GM12873 (cell line): Measurements from ENCODE around the gene CCL3.
"Not testable (repeated sequence)": the region's sequence is repeated elsewhere in the genome, so short reads cannot be mapped to it uniquely, and the experiment has no call there.

ENCODE experiments used
- TF ChIP-seq, protein P1 (sequence below): IDR thresholded peaks from 2 replicates; pipeline ENCODE4 v1.5.1; 2012; ENCODE audit warnings: low read depth, mild to moderate bottlenecking, moderate library complexity, low read length, control low read depth; ENCODE audit not compliant: insufficient read depth; ENCODE audit errors: missing control alignments

Gene CCL3

DNA sequence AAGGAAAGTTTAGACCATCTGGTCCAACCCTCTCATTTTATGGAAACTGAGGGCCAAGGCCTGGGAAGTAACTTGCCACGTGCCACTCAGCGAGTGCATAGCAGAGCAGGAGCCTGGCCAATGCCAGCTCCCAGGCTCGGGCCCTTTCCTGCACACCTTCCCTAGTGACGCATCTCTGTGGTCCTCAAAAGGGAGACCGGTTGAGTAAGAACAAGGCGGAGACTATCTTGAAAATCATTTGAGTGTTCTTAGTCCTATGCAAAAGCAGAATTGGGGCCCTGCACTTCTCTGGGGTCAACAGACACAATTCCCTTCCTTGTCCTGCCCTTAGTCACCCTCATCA lies 16.5 kb upstream of the CCL3 start:
- TF ChIP-seq, protein P1, sequence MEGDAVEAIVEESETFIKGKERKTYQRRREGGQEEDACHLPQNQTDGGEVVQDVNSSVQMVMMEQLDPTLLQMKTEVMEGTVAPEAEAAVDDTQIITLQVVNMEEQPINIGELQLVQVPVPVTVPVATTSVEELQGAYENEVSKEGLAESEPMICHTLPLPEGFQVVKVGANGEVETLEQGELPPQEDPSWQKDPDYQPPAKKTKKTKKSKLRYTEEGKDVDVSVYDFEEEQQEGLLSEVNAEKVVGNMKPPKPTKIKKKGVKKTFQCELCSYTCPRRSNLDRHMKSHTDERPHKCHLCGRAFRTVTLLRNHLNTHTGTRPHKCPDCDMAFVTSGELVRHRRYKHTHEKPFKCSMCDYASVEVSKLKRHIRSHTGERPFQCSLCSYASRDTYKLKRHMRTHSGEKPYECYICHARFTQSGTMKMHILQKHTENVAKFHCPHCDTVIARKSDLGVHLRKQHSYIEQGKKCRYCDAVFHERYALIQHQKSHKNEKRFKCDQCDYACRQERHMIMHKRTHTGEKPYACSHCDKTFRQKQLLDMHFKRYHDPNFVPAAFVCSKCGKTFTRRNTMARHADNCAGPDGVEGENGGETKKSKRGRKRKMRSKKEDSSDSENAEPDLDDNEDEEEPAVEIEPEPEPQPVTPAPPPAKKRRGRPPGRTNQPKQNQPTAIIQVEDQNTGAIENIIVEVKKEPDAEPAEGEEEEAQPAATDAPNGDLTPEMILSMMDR: no peak

DNA sequence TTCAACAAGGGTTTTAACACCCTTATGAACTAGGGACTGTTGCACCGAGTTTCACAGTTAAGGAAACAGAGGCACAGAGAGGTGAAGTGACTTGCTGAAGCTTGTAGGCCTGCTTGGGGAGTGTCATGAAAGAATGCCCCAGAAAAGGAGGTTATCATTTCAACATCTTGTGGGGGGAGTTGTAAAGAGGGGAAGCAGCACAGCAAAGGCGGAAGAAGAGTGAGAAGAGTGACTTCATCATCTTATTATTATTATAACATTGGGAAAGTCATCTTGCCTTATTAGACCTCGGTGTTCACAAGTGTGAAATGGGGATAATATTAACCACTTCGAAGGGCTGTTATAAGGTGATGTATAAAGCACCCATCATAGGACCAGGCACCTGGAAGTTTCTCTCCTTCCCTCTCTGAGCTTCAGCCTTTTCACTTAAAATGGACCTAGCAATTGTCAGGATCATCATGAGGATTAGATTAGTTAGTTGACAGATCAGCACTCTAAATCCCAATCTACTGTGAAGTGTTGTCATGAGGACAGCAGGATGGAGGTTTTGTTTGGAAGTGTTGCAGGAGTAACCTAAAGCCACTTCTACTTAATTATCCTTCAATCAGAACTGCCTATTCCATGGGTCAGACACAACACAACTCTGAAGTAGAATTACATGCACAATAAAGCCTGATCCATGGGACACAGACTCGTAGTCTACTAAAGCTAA lies 16.0 kb upstream of the CCL3 start:
- TF ChIP-seq, protein P1: no peak

DNA sequence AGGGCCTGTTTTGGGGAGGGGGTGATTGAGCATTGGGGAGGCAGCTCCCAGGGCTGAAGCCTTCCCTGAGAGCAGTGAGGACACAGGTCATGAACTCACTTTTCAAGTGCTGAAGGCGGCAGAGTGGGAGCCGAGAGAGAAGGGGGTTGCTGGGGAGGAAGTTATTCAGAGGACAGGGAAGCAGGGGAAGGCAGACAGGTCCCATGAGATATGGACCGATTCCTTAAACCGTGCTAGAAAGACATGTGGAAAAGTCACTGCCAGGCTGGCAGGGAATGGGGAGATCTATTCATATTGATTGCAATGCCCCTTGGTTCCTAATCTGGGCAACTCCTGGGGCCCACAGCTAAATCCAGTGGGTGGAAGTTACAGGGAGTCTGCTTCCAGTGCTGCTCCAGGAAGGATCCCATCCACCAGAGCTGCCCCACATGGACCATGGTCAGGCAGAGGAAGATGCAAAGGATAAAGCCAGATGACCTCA lies 14.8 kb upstream of the CCL3 start:
- TF ChIP-seq, protein P1: no peak

DNA sequence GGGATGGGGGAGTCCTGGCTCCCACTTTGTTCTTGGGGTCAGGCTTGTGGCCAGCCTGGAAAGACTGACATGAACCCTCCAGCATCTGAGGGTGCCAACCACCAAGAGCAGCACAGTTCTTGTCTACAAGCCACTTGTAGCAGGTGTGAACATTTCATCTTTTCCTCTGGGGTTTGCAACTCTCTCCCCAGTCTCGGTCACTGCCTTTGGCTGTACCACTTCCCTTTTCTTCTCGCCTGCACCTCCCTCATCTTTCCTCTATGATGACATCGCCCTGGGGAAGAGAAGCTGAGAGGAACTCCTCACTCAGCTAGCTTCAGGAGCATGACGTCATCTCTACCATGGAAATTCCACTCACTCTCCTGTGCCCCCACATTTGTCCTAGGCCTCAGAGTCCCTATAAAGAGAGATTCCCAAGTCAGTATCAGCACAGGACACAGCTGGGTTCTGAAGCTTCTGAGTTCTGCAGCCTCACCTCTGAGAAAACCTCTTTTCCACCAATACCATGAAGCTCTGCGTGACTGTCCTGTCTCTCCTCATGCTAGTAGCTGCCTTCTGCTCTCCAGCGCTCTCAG lies 13.5 kb upstream of the CCL3 start, which contains the start of gene CCL4:
TSS of gene CCL4 (plus strand) at position 427 of the 575 bp plus-strand sequence. CDS start at position 506, 79 bp downstream.
- TF ChIP-seq, protein P1: not testable (repeated sequence)

DNA sequence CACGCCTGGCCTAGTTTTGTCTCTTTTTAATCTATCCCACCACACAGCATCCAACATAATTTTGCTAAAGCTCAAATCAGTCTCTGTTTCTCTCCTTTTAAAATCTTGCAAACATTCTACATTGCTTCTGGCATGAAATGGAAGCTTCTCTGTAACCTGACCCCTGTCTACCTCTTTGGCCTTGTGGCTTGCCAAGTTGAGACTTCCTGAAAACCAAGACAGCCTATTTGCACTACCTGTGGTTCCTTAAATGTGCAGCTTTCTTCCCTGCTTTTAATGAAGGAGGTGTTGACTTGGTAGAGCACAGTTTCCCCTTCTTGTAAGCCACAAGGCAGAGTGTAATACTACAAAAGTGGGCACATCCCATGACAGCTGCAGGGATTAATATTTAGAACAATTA lies 6.0 kb upstream of the CCL3 start:
- TF ChIP-seq, protein P1: no peak

DNA sequence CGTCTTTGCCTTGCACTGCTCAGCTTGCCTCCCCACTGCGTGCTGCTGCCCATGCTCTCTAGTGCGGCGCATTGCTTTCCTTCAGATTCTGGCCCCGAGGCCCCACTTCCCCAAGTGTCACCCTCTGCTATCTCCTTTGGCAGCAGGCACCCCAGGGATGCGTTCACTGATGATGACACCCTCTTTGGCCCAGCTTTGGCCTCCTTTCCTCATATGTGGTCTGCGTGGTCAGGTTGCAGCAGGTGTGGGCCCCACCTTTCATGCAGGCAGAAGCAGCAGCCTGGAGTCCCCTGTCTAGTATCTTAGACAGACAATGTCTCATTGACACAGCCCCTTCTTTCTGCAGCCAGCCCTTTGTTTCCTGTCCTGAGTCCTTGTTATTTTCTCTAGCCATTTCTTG lies 4.8 kb upstream of the CCL3 start:
- TF ChIP-seq, protein P1: no peak

DNA sequence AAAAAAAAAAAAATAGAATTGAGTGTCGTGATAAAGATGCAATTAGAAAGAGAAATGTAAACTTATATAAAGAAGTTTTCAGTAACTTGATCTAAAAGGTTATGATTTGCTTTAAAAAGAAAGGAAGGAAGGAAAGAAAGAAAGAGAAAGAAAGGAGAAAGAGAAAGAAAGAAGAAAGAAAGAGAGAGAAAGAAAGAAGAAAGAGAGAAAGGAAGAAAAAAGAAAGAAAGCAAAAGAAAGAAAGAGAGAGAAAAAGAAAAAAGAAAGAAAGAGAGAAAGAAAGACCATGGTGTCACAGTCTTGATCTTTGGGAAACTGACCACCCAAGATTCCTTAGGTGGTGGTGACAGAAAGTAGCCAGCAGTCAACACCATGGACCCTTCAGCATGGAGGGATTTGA lies 4.3 kb upstream of the CCL3 start:
- TF ChIP-seq, protein P1: no peak
